ENCODE results near the gene SPINT4.
A peak's percentile ranks its signal among the peaks of the same experiment; 100 is the strongest.

The SPINT4 gene

GRCh38 chr20:45765980-45766379 lies 43.8 kb downstream of the SPINT4 start:
- no peak for DNase-seq

DNA sequence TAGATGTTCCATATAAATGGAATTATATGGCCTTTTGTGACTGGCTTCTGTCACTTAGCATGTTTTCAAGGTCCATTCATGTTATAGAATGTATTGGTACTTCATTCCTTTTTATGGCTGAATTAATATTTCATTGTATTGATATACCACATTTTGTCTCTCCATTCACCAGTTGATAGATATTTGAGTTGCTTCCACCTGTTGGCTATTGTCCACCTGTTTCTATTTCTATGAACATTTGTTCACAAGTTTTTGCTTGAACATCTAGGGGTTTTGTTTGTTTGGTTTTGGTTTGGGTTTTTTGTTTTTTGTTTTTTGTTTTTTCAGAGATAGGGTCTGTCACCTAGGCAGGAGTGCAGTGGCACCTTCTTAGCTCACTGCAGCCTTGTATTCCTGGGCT lies 46.3 kb downstream of the SPINT4 start:
- no peak for DNase-seq

DNA sequence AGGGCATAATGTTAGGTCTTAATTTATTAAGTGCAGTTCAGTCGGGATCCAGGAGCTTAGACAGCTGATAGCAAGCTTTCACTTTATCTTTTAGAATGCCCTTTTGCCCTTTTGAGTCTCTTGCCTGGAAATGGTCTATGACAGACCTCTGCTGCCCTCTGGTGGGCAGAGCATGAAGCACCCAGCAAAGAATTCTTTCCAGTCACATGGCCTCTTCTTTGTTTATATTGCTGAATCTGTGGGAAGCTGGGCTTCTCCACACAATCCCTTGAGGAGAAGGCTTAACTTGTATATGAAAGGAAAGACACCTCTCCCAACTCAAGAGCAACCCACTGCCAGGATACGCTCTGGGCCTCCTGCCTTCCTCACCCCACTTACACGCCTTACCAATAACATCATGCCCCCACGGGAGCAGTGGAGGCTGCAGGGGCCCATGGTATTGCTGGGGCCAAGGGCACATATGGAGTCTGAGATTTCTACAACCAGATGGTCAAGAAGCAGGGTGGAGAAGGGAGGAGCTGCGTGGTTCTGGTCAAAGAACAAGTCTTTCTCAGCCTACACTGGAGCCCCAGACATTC lies 49.1 kb downstream of the SPINT4 start:
- peak; percentile 72 for DNase-seq

DNA sequence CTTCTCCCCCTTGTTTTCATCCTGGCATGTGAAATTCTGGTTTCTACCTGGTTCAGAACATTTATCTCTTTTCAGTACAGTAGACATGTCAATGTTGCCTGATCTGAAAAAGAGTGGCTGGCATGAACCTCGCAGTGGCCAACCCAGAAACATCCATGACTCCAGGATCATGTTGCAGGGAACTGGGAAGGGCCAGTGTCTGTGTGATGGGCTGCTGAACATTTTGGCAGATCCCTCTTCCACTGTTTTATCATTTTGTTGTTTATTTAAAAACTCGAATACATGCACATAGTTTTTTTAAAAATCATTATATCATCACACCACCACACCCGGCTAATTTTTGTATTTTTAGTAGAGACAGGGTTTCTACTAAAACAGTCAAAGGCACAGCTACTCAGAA lies 50.5 kb downstream of the SPINT4 start:
- DNase-seq = no peak

- DNase-seq = no peak
These were observed 52.8 kb downstream of the SPINT4 start for GRCh38 chr20:45774945-45775344.

DNA sequence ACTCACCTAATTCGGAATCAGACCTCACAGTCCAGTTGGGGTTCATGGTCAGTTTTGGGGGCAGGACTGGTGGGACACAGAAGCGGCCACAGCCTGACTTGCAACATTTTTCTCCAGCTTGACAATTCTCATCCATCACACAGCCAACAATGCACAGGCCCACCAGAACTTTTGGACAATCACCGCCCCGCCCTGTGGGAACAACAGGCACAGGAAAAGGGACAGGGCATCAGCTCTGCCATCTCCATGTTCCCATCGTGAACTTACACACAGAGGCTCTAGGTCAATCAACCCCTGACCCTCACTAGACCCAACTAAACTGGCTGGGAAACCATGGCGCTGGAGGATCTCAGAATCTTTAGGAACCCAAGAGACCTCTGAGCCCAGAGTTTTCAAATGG lies 53.3 kb downstream of the SPINT4 start:
- no peak for DNase-seq
